ENCODE data around the gene CPZ.
"Not testable (repeated sequence)": the region's sequence is repeated elsewhere in the genome, so short reads cannot be mapped to it uniquely, and the experiment has no call there.

Gene CPZ

GRCh38 chr4:8653326-8654000 is 60.9 kb downstream of the CPZ start:
- DNase-seq (ENCODE audit: low read depth) = no peak

GRCh38 chr4:8654139-8654538 is 61.6 kb downstream of the CPZ start:
- not testable (repeated sequence) for DNase-seq (ENCODE audit: low read depth)

GRCh38 chr4:8655411-8656184 is 63.0 kb downstream of the CPZ start:
- DNase-seq (ENCODE audit: low read depth) = no peak

- DNase-seq (ENCODE audit: low read depth) = no peak
Observed at GRCh38 chr4:8656185-8656517, 63.6 kb downstream of the CPZ start.

- DNase-seq (ENCODE audit: low read depth) = no peak
Observed at GRCh38 chr4:8656711-8657380, 64.3 kb downstream of the CPZ start.

- DNase-seq (ENCODE audit: low read depth) = no peak
Observed at GRCh38 chr4:8657381-8658088, 65.0 kb downstream of the CPZ start.

GRCh38 chr4:8662776-8663175 is 70.2 kb downstream of the CPZ start:
- DNase-seq (ENCODE audit: low read depth) = no peak

- DNase-seq (ENCODE audit: low read depth) = no peak
Observed at GRCh38 chr4:8664031-8664805, 71.7 kb downstream of the CPZ start.

- DNase-seq (ENCODE audit: low read depth) = no peak
Observed at GRCh38 chr4:8664976-8665375, 72.4 kb downstream of the CPZ start.

GRCh38 chr4:8665406-8666360 is 73.1 kb downstream of the CPZ start:
- DNase-seq (ENCODE audit: low read depth) = no peak

GRCh38 chr4:8666581-8666980 is 74.0 kb downstream of the CPZ start:
- DNase-seq (ENCODE audit: low read depth) = no peak

All from fibroblast of the conjunctiva (primary cell).